Tibial nerve (tissue), 4 donors: ENCODE measurements around the gene SRSF3. TPM values are rescaled to one million over a fixed set of nuclear protein-coding genes. Genes with fewer than 3 reads are reported as not detected.
A peak's percentile ranks its signal among the peaks of the same experiment; 100 is the strongest.

Experiments used
- DNase-seq, 2 donors: peaks; one replicate each; pipeline ENCODE4 v3.0.0-alpha.2; 2019; ENCODE audit warnings: low spot score in 2 of 2
- H3K27ac ChIP-seq, 4 donors: fragments of 200-600 bp; sonication (generic) in 3 of 4; one replicate each; pipeline ENCODE4 v1.5.1; 2017 to 2019; ENCODE audit warnings: mild to moderate bottlenecking in 1 of 4
- H3K27me3 ChIP-seq, 2 donors: fragments of 200-600 bp; sonication (generic) in 1 of 2; one replicate each; pipeline versions ENCODE4 v1.5.1 to v1.6.0; 2017 to 2019
- H3K36me3 ChIP-seq, 3 donors: fragments of 200-600 bp; sonication (generic); one replicate each; pipeline ENCODE4 v1.5.1; 2018 to 2019
- H3K4me1 ChIP-seq, 4 donors: fragments of 200-600 bp; sonication (generic) in 3 of 4; one replicate each; pipeline ENCODE4 v1.5.1; 2017 to 2019
- H3K4me3 ChIP-seq, 4 donors: fragments of 200-600 bp; sonication (generic) in 3 of 4; one replicate each; pipeline ENCODE4 v1.5.1; 2017 to 2019; ENCODE audit warnings: mild to moderate bottlenecking in 1 of 4, moderate library complexity in 1 of 4
- H3K9me3 ChIP-seq, 4 donors: fragments of 200-600 bp; sonication (generic) in 3 of 4; one replicate each; pipeline ENCODE4 v1.5.1; 2017 to 2019
- CTCF ChIP-seq, 5 experiments: fragments of 200-600 bp in 3 of 5; fragments of 450-650 bp in 2 of 5; sonication (generic) in 3 of 5; IDR thresholded peaks; one replicate each; pipeline ENCODE4 v1.5.1; 2016 to 2019; ENCODE audit warnings: antibody characterized with exemption in 5 of 5, mild to moderate bottlenecking in 3 of 5, moderate library complexity in 2 of 5
- EP300 ChIP-seq, 2 donors: sonication (generic); formaldehyde crosslinking; IDR thresholded peaks; one replicate each; pipeline ENCODE4 v1.6.1; 2017; ENCODE audit warnings: antibody characterized with exemption in 2 of 2, mild to moderate bottlenecking in 1 of 2
- POLR2A ChIP-seq, 2 donors: fragments of 450-650 bp; IDR thresholded peaks; one replicate each; pipeline ENCODE4 v1.6.1; 2017; ENCODE audit warnings: antibody characterized with exemption in 2 of 2, mild to moderate bottlenecking in 2 of 2, moderate library complexity in 2 of 2
- WGBS, 2 donors: methylation state at CpG; one replicate each; pipeline ENCODE4 v1.1.5; 2018; 5-methylcytosine and 5-hydroxymethylcytosine counted together
- total RNA-seq, 4 donors: library from RNA; depleted of rRNA; stranded (reverse); fragments of >200 nt; gene quantifications; one replicate each; pipeline ENCODE4 v1.1.0, GENCODE V29; 2016

The SRSF3 gene
- total RNA-seq, 4 donors from 2014 or later = 185 to 260 (median 221) TPM

GRCh38 chr6:36590237-36590636, 3.9 kb upstream of the SRSF3 start:
- DNase-seq = no peak
- H3K36me3 ChIP-seq = no peaks in the 10 kb centered on the region
- no peak overlapping the region for H3K27ac ChIP-seq
- no peaks in the 10 kb centered on the region for H3K27me3 ChIP-seq
- TF ChIP-seq EP300 (IDR thresholded peaks at IDR 0.05) = no peak
- TF ChIP-seq CTCF (IDR thresholded peaks at IDR 0.05) = no peak
- TF ChIP-seq POLR2A (IDR thresholded peaks at IDR 0.05) = no peak
- 84 to 91% methylated on average over 1 of the region's 1 CpG for WGBS, 2 donors
- no peak overlapping the region for H3K4me3 ChIP-seq
- H3K9me3 ChIP-seq = no peaks in the 10 kb centered on the region
- H3K4me1 ChIP-seq = peaks cover 0 to 7% (median 2%) of the 10 kb centered on the region in 4 donors

- no peak for TF ChIP-seq CTCF (IDR thresholded peaks at IDR 0.05)
- Histone ChIP-seq H3K9me3 (no peaks in the 10 kb centered on the region), H3K36me3 (peaks cover 0 to 8% (median 0%) of the 10 kb centered on the region in 3 donors), H3K27me3 (no peaks in the 10 kb centered on the region), H3K4me1 (peaks cover 0 to 16% (median 7%) of the 10 kb centered on the region in 4 donors), H3K27ac (peak overlapping the region in 3 of 4 donors; percentile 99), H3K4me3 (no peak overlapping the region)
- 86 to 91% methylated on average over 12 of the region's 12 CpGs for WGBS, 2 donors
- DNase-seq = no peak
These were observed 1.9 kb upstream of the SRSF3 start for GRCh38 chr6:36592221-36592655.

GRCh38 chr6:36593569-36594028, 563 bp upstream of the SRSF3 start:
- Histone ChIP-seq H3K27ac (peak overlapping the region; percentile 98 to 99 (median 99)), H3K4me3 (peak overlapping the region; percentile 55 to 90 (median 70)), H3K27me3 (no peaks in the 10 kb centered on the region), H3K9me3 (no peaks in the 10 kb centered on the region), H3K36me3 (peaks cover 0 to 20% (median 7%) of the 10 kb centered on the region in 3 donors), H3K4me1 (peaks cover 0 to 29% (median 21%) of the 10 kb centered on the region in 4 donors)
- 5 to 9% methylated on average over 15 of the region's 15 CpGs for WGBS, 2 donors
- peak; percentile 38 to 61 for DNase-seq
- TF ChIP-seq POLR2A (IDR thresholded peaks at IDR 0.05) (no peak), CTCF (IDR thresholded peaks at IDR 0.05) (no peak), EP300 (IDR thresholded peaks at IDR 0.05) (no peak)

- peak overlapping the region; percentile 58 to 90 (median 70) for H3K4me3 ChIP-seq
- peaks cover 0 to 44% (median 33%) of the 10 kb centered on the region in 4 donors for H3K4me1 ChIP-seq
- no peak for TF ChIP-seq CTCF (IDR thresholded peaks at IDR 0.05)
- peak in 1 of 2 donors; percentile 60 for TF ChIP-seq EP300 (IDR thresholded peaks at IDR 0.05)
- peak in 1 of 2 donors; percentile 29 for TF ChIP-seq POLR2A (IDR thresholded peaks at IDR 0.05)
- 0 to 1% methylated on average over 15 of the region's 15 CpGs for WGBS, 2 donors
- H3K27ac ChIP-seq = peak overlapping the region; percentile 98 to 99 (median 99)
- peaks cover 2 to 34% (median 10%) of the 10 kb centered on the region in 3 donors for H3K36me3 ChIP-seq
- no peaks in the 10 kb centered on the region for H3K9me3 ChIP-seq
- peak in 1 of 2 donors; percentile 71 for DNase-seq
- H3K27me3 ChIP-seq = no peaks in the 10 kb centered on the region
These were observed 868 bp downstream of the SRSF3 start for GRCh38 chr6:36594816-36595643.

GRCh38 chr6:36596356-36596755, 2.2 kb downstream of the SRSF3 start:
- H3K4me3 ChIP-seq = peak overlapping the region; percentile 58 to 90 (median 70)
- DNase-seq = no peak
- H3K27me3 ChIP-seq = no peaks in the 10 kb centered on the region
- peaks cover 0 to 57% (median 43%) of the 10 kb centered on the region in 4 donors for H3K4me1 ChIP-seq
- WGBS, 2 donors = 1% methylated on average over 5 of the region's 5 CpGs
- H3K9me3 ChIP-seq = no peaks in the 10 kb centered on the region
- peak overlapping the region; percentile 98 to 99 (median 99) for H3K27ac ChIP-seq
- peaks cover 2 to 47% (median 19%) of the 10 kb centered on the region in 3 donors for H3K36me3 ChIP-seq
- TF ChIP-seq POLR2A (IDR thresholded peaks at IDR 0.05) (no peak), CTCF (IDR thresholded peaks at IDR 0.05) (no peak), EP300 (IDR thresholded peaks at IDR 0.05) (no peak)
